OCI-LY7 (cell line): Measurements from ENCODE around the gene TFEB. TPM values are rescaled to one million over a fixed set of nuclear protein-coding genes. Genes with fewer than 3 reads are reported as not detected.

Experiments used
- BruUV-seq: library from RNA; stranded (reverse); fragments of 400-500 nt; replicated peaks from 2 replicates; lab custom pipeline; 2021; lab: Mats Ljungman, UMichigan
- CTCF ChIA-PET: fragments of 300-600 bp; sonication (Branson Sonifier 250); formaldehyde crosslinking; loops from one replicate; lab custom pipeline; 2022; ENCODE audit warnings: antibody characterized with exemption; ENCODE audit not compliant: unreplicated experiment; lab: Charles Lee
- POLR2A ChIA-PET: fragments of 300-600 bp; sonication (Branson Sonifier 250); formaldehyde crosslinking; loops from one replicate; lab custom pipeline; 2022; ENCODE audit warnings: antibody characterized with exemption; lab: Charles Lee
- DNase-seq: peaks from one replicate; pipeline ENCODE4 v3.0.0-alpha.2; 2015; ENCODE audit warnings: low spot score
- H2AFZ ChIP-seq: fragments of 200-600 bp; sonication (generic), shearing (Covaris generic); 2 replicates; pipeline ENCODE4 v1.6.1; 2014; ENCODE audit warnings: mild to moderate bottlenecking, antibody characterized with exemption, low read length, moderate library complexity
- H3K27ac ChIP-seq: fragments of 200-600 bp; sonication (generic); 2 replicates; pipeline ENCODE4 v1.5.1; 2014; ENCODE audit warnings: mixed run types, low read depth, mild to moderate bottlenecking, moderate library complexity, low read length, inconsistent platforms; ENCODE audit not compliant: poor library complexity, severe bottlenecking
- H3K36me3 ChIP-seq: fragments of 200-600 bp; sonication (generic); 2 replicates; pipeline ENCODE4 v1.6.1; 2014; ENCODE audit warnings: mild to moderate bottlenecking, antibody characterized with exemption, low read length, moderate library complexity, mixed read lengths; ENCODE audit not compliant: insufficient read depth
- H3K4me1 ChIP-seq: fragments of 200-600 bp; sonication (generic); 2 replicates; pipeline ENCODE4 v1.5.1; 2014; ENCODE audit warnings: mild to moderate bottlenecking, low read length; ENCODE audit not compliant: insufficient read depth, poor library complexity, severe bottlenecking
- H3K4me2 ChIP-seq: fragments of 200-600 bp; sonication (generic); 2 replicates; pipeline ENCODE4 v1.6.1; 2014; ENCODE audit warnings: mild to moderate bottlenecking, low read length
- H3K4me3 ChIP-seq: fragments of 200-600 bp; sonication (generic); 2 replicates; pipeline ENCODE4 v1.5.1; 2014; ENCODE audit warnings: mild to moderate bottlenecking, low read depth, low read length; ENCODE audit not compliant: poor library complexity, severe bottlenecking
- H3K79me2 ChIP-seq: fragments of 200-600 bp; sonication (generic); 2 replicates; pipeline ENCODE4 v1.6.1; 2016; ENCODE audit warnings: low read depth, mild to moderate bottlenecking, low read length, moderate library complexity, mixed read lengths; ENCODE audit not compliant: insufficient read depth
- H3K9me2 ChIP-seq: fragments of 200-600 bp; sonication (generic); 2 replicates; pipeline ENCODE4 v1.6.1; 2016; ENCODE audit warnings: mild to moderate bottlenecking, low read length, mixed read lengths; ENCODE audit not compliant: insufficient read depth
- H3K9me3 ChIP-seq: fragments of 200-600 bp; sonication (generic); 2 replicates; pipeline ENCODE4 v1.6.1; 2014; ENCODE audit warnings: mild to moderate bottlenecking, mixed run types, low read length, mixed read lengths
- H4K20me1 ChIP-seq: fragments of 200-600 bp; sonication (generic); 2 replicates; pipeline ENCODE4 v1.6.1; 2014; ENCODE audit warnings: mild to moderate bottlenecking, antibody characterized with exemption, low read length, moderate library complexity, mixed read lengths; ENCODE audit not compliant: insufficient read depth
- EZH2phosphoT487 ChIP-seq: fragments of 200-600 bp; sonication (generic); IDR thresholded peaks from 2 replicates; pipeline ENCODE4 v1.6.1; 2018; ENCODE audit warnings: low read depth, borderline replicate concordance, mild to moderate bottlenecking, mixed run types, antibody characterized with exemption, low read length, moderate library complexity, mixed read lengths
- intact Hi-C: fragments of 100-400 bp; cut with micrococcal nuclease; formaldehyde crosslinking; loops from one replicate; pipeline ENCODE4 v1.10.0; 2022; ENCODE audit not compliant: unreplicated experiment
- total RNA-seq, 2 experiments: library from RNA; depleted of rRNA in 1 of 2; stranded (reverse); fragments of >200 nt in 1 of 2; shearing (Covaris generic) in 1 of 2; gene quantifications; 2 replicates each; pipeline ENCODE4 v1.2.3, GENCODE V29; 2014 to 2022
- TF ChIP-seq, protein P1 (sequence below): fragments of 200-600 bp; sonication (generic); conservative IDR thresholded peaks from 2 replicates; pipeline ENCODE4 v1.5.1; 2014; ENCODE audit warnings: mild to moderate bottlenecking, antibody characterized with exemption, low read length, moderate library complexity, mixed read lengths

TFEB gene
- total RNA-seq, 2 experiments from 2014 or later: 36.8 to 60.0 TPM

DNA sequence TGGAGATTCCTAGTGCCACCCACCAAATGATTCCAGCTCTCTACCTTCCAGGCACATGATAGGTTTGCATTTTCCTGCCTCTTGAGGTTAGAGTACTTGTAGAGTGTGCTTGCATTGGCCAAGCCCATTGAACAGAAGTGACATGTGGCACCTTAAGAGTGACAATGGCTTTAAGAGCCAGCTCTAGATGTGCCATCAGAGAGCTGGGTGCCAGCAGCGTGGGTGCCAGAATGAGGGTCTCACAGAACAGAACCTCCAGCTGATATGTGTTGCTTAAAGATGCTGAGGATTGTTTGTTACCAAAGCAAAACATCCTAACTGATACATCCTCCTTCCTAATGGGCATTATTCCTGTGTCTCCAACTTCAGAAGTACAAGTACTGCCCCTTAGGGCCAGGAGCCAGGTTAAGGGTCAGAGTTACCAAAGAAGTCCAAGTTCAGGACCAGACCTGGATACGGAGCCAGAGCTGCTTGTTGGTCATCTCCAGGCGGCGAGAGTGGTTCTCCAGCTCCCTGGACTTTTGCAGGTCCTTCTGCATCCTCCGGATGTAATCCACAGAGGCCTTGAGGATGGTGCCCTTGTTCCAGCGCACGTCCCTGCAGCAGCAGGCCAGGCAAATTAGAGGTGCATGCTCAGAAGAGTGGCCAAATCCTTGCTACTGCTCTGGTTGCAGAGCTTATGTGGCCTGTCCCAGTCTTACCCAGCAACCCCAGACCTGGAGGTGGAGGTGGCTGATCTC, 49.6 kb downstream of the TFEB start:
- H3K4me1 ChIP-seq: peaks cover 16% of the 10 kb centered on the region
- H3K4me3 ChIP-seq: no peak overlapping the region
- ChIA-PET CTCF (interaction anchor here (1.5 kb wide), 1 partner anchor 31 kb away, joined by 5 read pairs; no protein-coding TSS in a partner anchor), POLR2A (no interaction called here)
- no peaks in the 10 kb centered on the region for H4K20me1 ChIP-seq
- H3K4me2 ChIP-seq: no peak overlapping the region
- no peak overlapping the region for H2AFZ ChIP-seq
- no TSS peak for BruUV-seq
- H3K36me3 ChIP-seq: peaks cover 64% of the 10 kb centered on the region
- TF ChIP-seq, protein P1, sequence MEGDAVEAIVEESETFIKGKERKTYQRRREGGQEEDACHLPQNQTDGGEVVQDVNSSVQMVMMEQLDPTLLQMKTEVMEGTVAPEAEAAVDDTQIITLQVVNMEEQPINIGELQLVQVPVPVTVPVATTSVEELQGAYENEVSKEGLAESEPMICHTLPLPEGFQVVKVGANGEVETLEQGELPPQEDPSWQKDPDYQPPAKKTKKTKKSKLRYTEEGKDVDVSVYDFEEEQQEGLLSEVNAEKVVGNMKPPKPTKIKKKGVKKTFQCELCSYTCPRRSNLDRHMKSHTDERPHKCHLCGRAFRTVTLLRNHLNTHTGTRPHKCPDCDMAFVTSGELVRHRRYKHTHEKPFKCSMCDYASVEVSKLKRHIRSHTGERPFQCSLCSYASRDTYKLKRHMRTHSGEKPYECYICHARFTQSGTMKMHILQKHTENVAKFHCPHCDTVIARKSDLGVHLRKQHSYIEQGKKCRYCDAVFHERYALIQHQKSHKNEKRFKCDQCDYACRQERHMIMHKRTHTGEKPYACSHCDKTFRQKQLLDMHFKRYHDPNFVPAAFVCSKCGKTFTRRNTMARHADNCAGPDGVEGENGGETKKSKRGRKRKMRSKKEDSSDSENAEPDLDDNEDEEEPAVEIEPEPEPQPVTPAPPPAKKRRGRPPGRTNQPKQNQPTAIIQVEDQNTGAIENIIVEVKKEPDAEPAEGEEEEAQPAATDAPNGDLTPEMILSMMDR: no peak
- TF ChIP-seq EZH2phosphoT487: no peak
- H3K9me2 ChIP-seq: no peaks in the 10 kb centered on the region
- H3K9me3 ChIP-seq: no peaks in the 10 kb centered on the region
- H3K27ac ChIP-seq: no peak overlapping the region
- DNase-seq: no peak
- intact Hi-C loops: no loop called here
- H3K79me2 ChIP-seq: no peaks in the 10 kb centered on the region

DNA sequence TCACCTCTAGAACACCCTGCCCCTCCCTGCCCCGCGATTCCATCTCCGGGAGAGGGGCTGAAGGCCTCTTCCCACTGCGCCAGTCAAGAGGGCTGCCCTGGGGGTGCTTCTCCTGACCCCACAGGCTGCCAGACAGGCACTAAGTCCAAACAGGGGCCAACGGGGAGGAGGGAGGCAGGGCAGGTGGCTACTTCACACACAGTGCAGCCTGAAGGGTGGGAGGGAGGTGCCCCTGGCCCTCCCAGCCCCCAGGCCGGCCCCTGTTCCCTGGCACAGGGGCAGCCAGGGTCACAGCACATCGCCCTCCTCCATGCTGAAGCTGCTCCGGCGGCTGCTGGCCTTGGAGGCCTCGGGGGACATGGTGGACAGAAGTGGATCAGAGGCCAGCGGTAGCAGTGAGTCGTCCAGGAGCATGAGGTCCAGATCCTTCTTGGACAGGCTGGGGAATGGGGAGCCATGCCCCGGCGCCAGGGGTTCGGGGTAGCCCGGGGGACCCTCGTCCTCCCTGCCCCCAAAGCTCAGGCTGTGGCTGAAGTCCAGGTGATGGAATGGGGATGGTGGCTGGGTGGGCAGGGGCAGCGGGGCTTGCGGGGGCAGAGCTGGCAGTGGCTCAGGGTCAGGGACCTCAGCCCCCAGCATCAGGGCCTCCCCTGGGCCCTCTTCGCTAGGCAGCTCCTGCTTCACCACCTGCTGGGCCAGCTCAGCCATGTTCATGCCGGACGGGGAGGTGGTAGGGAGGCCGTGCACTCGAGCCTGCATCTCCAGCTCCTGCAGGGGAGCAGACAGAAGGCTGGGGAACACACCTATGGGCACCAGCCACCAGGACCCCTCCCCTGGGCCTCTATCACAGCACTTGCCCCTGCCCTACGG, 50.9 kb downstream of the TFEB start:
- ChIA-PET POLR2A (no interaction called here), CTCF (interaction anchor here (1.5 kb wide), 1 partner anchor 32 kb away, joined by 5 read pairs; no protein-coding TSS in a partner anchor)
- no TSS peak for BruUV-seq
- Histone ChIP-seq H3K4me3 (no peak overlapping the region), H3K9me3 (no peaks in the 10 kb centered on the region), H3K4me1 (peaks cover 16% of the 10 kb centered on the region), H3K4me2 (no peak overlapping the region; the same call in 1 of the 2 replicates), H2AFZ (no peak overlapping the region), H3K9me2 (no peaks in the 10 kb centered on the region), H4K20me1 (no peaks in the 10 kb centered on the region), H3K36me3 (peaks cover 51% of the 10 kb centered on the region), H3K79me2 (no peaks in the 10 kb centered on the region), H3K27ac (no peak overlapping the region)
- intact Hi-C loops: loop anchor here (5.0 kb wide), 2 partner anchors 93 to 222 kb away; partner anchors contain the start of gene FRS3
- TF ChIP-seq, protein P1: no peak
- no peak for TF ChIP-seq EZH2phosphoT487
- DNase-seq: no peak
